IPS-11a (cell line): Measurements from ENCODE around the gene ITPR3.

Experiments
- H3K4me3 ChIP-seq: one replicate; pipeline ENCODE4 v1.5.1; 2013; ENCODE audit warnings: low read depth, low read length, control low read depth

The ITPR3 gene

GRCh38 chr6:33683576-33684427 lies 62.7 kb downstream of the ITPR3 start:
- H3K4me3 ChIP-seq, result no peak overlapping the region

- H3K4me3 ChIP-seq, result no peak overlapping the region
Measured at GRCh38 chr6:33684428-33684896, 63.3 kb downstream of the ITPR3 start.

- H3K4me3 ChIP-seq, result no peak overlapping the region
Measured at GRCh38 chr6:33684983-33685382, 63.9 kb downstream of the ITPR3 start.

GRCh38 chr6:33685411-33686224 lies 64.5 kb downstream of the ITPR3 start:
- H3K4me3 ChIP-seq, result no peak overlapping the region

GRCh38 chr6:33686225-33686924 lies 65.3 kb downstream of the ITPR3 start:
- H3K4me3 ChIP-seq, result no peak overlapping the region

GRCh38 chr6:33686981-33687975 lies 66.2 kb downstream of the ITPR3 start:
- H3K4me3 ChIP-seq, result no peak overlapping the region

- H3K4me3 ChIP-seq, result no peak overlapping the region
Measured at GRCh38 chr6:33688006-33688405, 66.9 kb downstream of the ITPR3 start.

GRCh38 chr6:33688451-33689147 lies 67.5 kb downstream of the ITPR3 start:
- H3K4me3 ChIP-seq, result no peak overlapping the region

- H3K4me3 ChIP-seq, result no peak overlapping the region
Measured at GRCh38 chr6:33689148-33689494, 68.0 kb downstream of the ITPR3 start.

- H3K4me3 ChIP-seq, result no peak overlapping the region
Measured at GRCh38 chr6:33689879-33690278, 68.8 kb downstream of the ITPR3 start.

GRCh38 chr6:33690766-33691165 lies 69.6 kb downstream of the ITPR3 start:
- H3K4me3 ChIP-seq, result no peak overlapping the region

- no peak overlapping the region for H3K4me3 ChIP-seq
Measured at GRCh38 chr6:33691456-33692077, 70.4 kb downstream of the ITPR3 start.

- no peak overlapping the region for H3K4me3 ChIP-seq
Measured at GRCh38 chr6:33692078-33692759, 71.1 kb downstream of the ITPR3 start.

- no peak overlapping the region for H3K4me3 ChIP-seq
Measured at GRCh38 chr6:33692760-33693158, 71.6 kb downstream of the ITPR3 start.

GRCh38 chr6:33693186-33694105 lies 72.3 kb downstream of the ITPR3 start:
- H3K4me3 ChIP-seq, result no peak overlapping the region

GRCh38 chr6:33694401-33694931 lies 73.3 kb downstream of the ITPR3 start:
- H3K4me3 ChIP-seq, result no peak overlapping the region

GRCh38 chr6:33694977-33695376 lies 73.9 kb downstream of the ITPR3 start:
- no peak overlapping the region for H3K4me3 ChIP-seq
